ENCODE measurements around the gene SUCO. TPM values are rescaled to one million over a fixed set of nuclear protein-coding genes. Genes with fewer than 3 reads are reported as not detected.

SUCO gene
- total RNA-seq, 1 donor from 2014 or later = 38.3 TPM

GRCh38 chr1:172510479-172510878, 22.5 kb upstream of the SUCO start:
- Histone ChIP-seq H3K27ac (no peak overlapping the region), H3K36me3 (no peaks in the 10 kb centered on the region), H3K4me1 (no peaks in the 10 kb centered on the region), H3K27me3 (no peaks in the 10 kb centered on the region), H3K4me3 (no peak overlapping the region), H3K9me3 (no peaks in the 10 kb centered on the region)
- no peak for DNase-seq (ENCODE audit: extremely low spot score in 2 of 2)
- intact Hi-C loops (cut with DNase I) = no loop called here
- TF ChIP-seq POLR2AphosphoS5 (IDR thresholded peaks at IDR 0.05; ENCODE audit: insufficient read depth in 1 of 2, low read depth in 1 of 2) = no peak

GRCh38 chr1:172512591-172512990, 20.4 kb upstream of the SUCO start:
- Histone ChIP-seq H3K27me3 (no peaks in the 10 kb centered on the region), H3K9me3 (no peaks in the 10 kb centered on the region), H3K4me1 (no peaks in the 10 kb centered on the region), H3K27ac (no peak overlapping the region), H3K4me3 (no peak overlapping the region), H3K36me3 (no peaks in the 10 kb centered on the region)
- no peak for DNase-seq (ENCODE audit: extremely low spot score in 2 of 2)
- TF ChIP-seq POLR2A (IDR thresholded peaks at IDR 0.05) (no peak), CTCF (IDR thresholded peaks at IDR 0.05) (no peak)
- intact Hi-C loops (cut with DNase I) = no loop called here

GRCh38 chr1:172513479-172513878, 19.5 kb upstream of the SUCO start:
- intact Hi-C loops (cut with DNase I) = no loop called here
- DNase-seq (ENCODE audit: extremely low spot score in 2 of 2) = no peak
- TF ChIP-seq POLR2A (IDR thresholded peaks at IDR 0.05) (no peak), POLR2AphosphoS5 (IDR thresholded peaks at IDR 0.05; ENCODE audit: insufficient read depth in 1 of 2, low read depth in 1 of 2) (no peak), CTCF (IDR thresholded peaks at IDR 0.05) (no peak)
- Histone ChIP-seq H3K4me1 (no peaks in the 10 kb centered on the region), H3K36me3 (no peaks in the 10 kb centered on the region), H3K9me3 (no peaks in the 10 kb centered on the region), H3K4me3 (no peak overlapping the region), H3K27ac (no peak overlapping the region), H3K27me3 (no peaks in the 10 kb centered on the region)

GRCh38 chr1:172514108-172514507, 18.8 kb upstream of the SUCO start:
- H3K9me3 ChIP-seq = no peaks in the 10 kb centered on the region
- no peaks in the 10 kb centered on the region for H3K36me3 ChIP-seq
- intact Hi-C loops (cut with DNase I) = no loop called here
- TF ChIP-seq POLR2A (IDR thresholded peaks at IDR 0.05) (no peak), CTCF (IDR thresholded peaks at IDR 0.05) (no peak), POLR2AphosphoS5 (IDR thresholded peaks at IDR 0.05; ENCODE audit: insufficient read depth in 1 of 2, low read depth in 1 of 2) (no peak)
- H3K4me3 ChIP-seq = no peak overlapping the region
- no peak for DNase-seq (ENCODE audit: extremely low spot score in 2 of 2)
- H3K4me1 ChIP-seq = no peaks in the 10 kb centered on the region
- H3K27me3 ChIP-seq = no peaks in the 10 kb centered on the region
- no peak overlapping the region for H3K27ac ChIP-seq

GRCh38 chr1:172515436-172515835, 17.5 kb upstream of the SUCO start:
- Histone ChIP-seq H3K27ac (no peak overlapping the region), H3K4me1 (no peaks in the 10 kb centered on the region), H3K9me3 (no peaks in the 10 kb centered on the region), H3K4me3 (no peak overlapping the region), H3K27me3 (no peaks in the 10 kb centered on the region), H3K36me3 (no peaks in the 10 kb centered on the region)
- no peak for DNase-seq (ENCODE audit: extremely low spot score in 2 of 2)
- TF ChIP-seq CTCF (IDR thresholded peaks at IDR 0.05) (no peak), POLR2A (IDR thresholded peaks at IDR 0.05) (no peak), POLR2AphosphoS5 (IDR thresholded peaks at IDR 0.05; ENCODE audit: insufficient read depth in 1 of 2, low read depth in 1 of 2) (no peak)
- intact Hi-C loops (cut with DNase I) = no loop called here

GRCh38 chr1:172515927-172516326, 17.0 kb upstream of the SUCO start:
- Histone ChIP-seq H3K9me3 (no peaks in the 10 kb centered on the region), H3K4me1 (no peaks in the 10 kb centered on the region), H3K4me3 (no peak overlapping the region), H3K36me3 (no peaks in the 10 kb centered on the region), H3K27ac (no peak overlapping the region), H3K27me3 (no peaks in the 10 kb centered on the region)
- intact Hi-C loops (cut with DNase I) = no loop called here
- TF ChIP-seq CTCF (IDR thresholded peaks at IDR 0.05) = no peak
- TF ChIP-seq POLR2AphosphoS5 (IDR thresholded peaks at IDR 0.05; ENCODE audit: insufficient read depth in 1 of 2, low read depth in 1 of 2) = no peak
- no peak for TF ChIP-seq POLR2A (IDR thresholded peaks at IDR 0.05)
- no peak for DNase-seq (ENCODE audit: extremely low spot score in 2 of 2)

Measured in vagina (tissue), 2 donors.